A673 (cell line): ENCODE measurements around the gene SLC25A29.
"Not testable (repeated sequence)": the region's sequence is repeated elsewhere in the genome, so short reads cannot be mapped to it uniquely, and the experiment has no call there.

ENCODE experiments used
- CTCF ChIP-seq: fragments of 300-800, 200-600 bp; sonication (generic); conservative IDR thresholded peaks from 2 replicates; pipeline ENCODE4 v1.5.1; 2017; ENCODE audit warnings: low read depth, mild to moderate bottlenecking, antibody characterized with exemption, low read length, moderate library complexity, mixed read lengths
- EZH2 ChIP-seq: fragments of 200-600 bp; sonication (generic); IDR thresholded peaks from 2 replicates; pipeline ENCODE4 v1.6.1; 2017; ENCODE audit warnings: borderline replicate concordance, low read depth, mild to moderate bottlenecking, mixed read lengths, antibody characterized with exemption, low read length; ENCODE audit not compliant: poor library complexity, severe bottlenecking

- TF ChIP-seq EZH2, CTCF: not testable (repeated sequence)
Measured at GRCh38 chr14:100308427-100308792, 2.2 kb upstream of the SLC25A29 start.
